Body of pancreas (tissue), 4 donors: ENCODE measurements around the gene LIPJ.

Experiments
- POLR2A ChIP-seq, 3 donors: fragments of 450-650 bp; IDR thresholded peaks; one replicate each; pipeline ENCODE4 v1.6.1; 2016; ENCODE audit warnings: antibody characterized with exemption in 3 of 3, mild to moderate bottlenecking in 2 of 3
- TF ChIP-seq, protein P1 (sequence below), 7 experiments: fragments of 450-650 bp in 4 of 7; fragments of 200-600 bp in 3 of 7; sonication (generic) in 3 of 7; IDR thresholded peaks; one replicate each; pipeline ENCODE4 v1.5.1; 2016 to 2019; ENCODE audit warnings: antibody characterized with exemption in 7 of 7

DNA sequence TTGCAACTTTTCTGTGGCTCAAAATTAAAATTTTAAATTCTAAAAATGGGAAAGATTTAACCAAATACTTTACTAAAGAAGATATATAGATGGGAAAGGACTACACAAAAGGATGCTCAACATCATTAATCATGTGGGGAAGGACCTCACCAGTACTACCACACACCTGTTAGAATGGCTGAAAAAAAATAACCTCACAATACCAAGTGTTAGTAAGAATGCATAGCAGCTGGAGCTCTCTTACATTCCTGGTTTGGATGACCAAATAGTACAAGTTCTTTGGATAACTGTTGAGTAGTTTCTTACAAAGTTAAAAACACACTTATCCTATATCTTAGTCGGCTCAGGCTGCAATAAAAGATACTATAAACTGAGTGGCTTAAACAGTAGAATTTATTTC lies 33.9 kb downstream of the LIPJ start:
- TF ChIP-seq, protein P1, sequence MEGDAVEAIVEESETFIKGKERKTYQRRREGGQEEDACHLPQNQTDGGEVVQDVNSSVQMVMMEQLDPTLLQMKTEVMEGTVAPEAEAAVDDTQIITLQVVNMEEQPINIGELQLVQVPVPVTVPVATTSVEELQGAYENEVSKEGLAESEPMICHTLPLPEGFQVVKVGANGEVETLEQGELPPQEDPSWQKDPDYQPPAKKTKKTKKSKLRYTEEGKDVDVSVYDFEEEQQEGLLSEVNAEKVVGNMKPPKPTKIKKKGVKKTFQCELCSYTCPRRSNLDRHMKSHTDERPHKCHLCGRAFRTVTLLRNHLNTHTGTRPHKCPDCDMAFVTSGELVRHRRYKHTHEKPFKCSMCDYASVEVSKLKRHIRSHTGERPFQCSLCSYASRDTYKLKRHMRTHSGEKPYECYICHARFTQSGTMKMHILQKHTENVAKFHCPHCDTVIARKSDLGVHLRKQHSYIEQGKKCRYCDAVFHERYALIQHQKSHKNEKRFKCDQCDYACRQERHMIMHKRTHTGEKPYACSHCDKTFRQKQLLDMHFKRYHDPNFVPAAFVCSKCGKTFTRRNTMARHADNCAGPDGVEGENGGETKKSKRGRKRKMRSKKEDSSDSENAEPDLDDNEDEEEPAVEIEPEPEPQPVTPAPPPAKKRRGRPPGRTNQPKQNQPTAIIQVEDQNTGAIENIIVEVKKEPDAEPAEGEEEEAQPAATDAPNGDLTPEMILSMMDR (IDR thresholded peaks at IDR 0.05): no peak
- no peak for TF ChIP-seq POLR2A (IDR thresholded peaks at IDR 0.05)
